OCI-LY1 (cell line): Measurements from ENCODE around the gene CDH4.

ENCODE experiments used
- H2AFZ ChIP-seq: fragments of 200-600 bp; sonication (generic), shearing (Covaris generic); 2 replicates; pipeline ENCODE4 v1.6.0; 2014; ENCODE audit warnings: antibody characterized with exemption, mild to moderate bottlenecking, low read length
- H3F3A ChIP-seq: fragments of 200-600 bp; sonication (generic), shearing (Covaris generic); 2 replicates; pipeline ENCODE4 v1.6.0; 2014; ENCODE audit warnings: mild to moderate bottlenecking, antibody characterized with exemption, low read length, moderate library complexity; ENCODE audit not compliant: insufficient read depth
- H3K27ac ChIP-seq: fragments of 200-600 bp; sonication (generic); 2 replicates; pipeline ENCODE4 v1.5.1; 2014; ENCODE audit warnings: low read length, mixed run types, mild to moderate bottlenecking, low read depth; ENCODE audit not compliant: poor library complexity, severe bottlenecking
- H3K27me3 ChIP-seq: fragments of 200-600 bp; sonication (generic); 2 replicates; pipeline ENCODE4 v1.6.0; 2014; ENCODE audit warnings: antibody characterized with exemption, mild to moderate bottlenecking, low read length, moderate library complexity; ENCODE audit not compliant: insufficient read depth
- H3K36me3 ChIP-seq: fragments of 200-600 bp; sonication (generic); 2 replicates; pipeline ENCODE4 v1.6.1; 2014; ENCODE audit warnings: mild to moderate bottlenecking, antibody characterized with exemption, low read length, moderate library complexity, mixed read lengths; ENCODE audit not compliant: insufficient read depth
- H3K4me1 ChIP-seq: fragments of 200-600 bp; sonication (generic); 2 replicates; pipeline ENCODE4 v1.5.1; 2014; ENCODE audit warnings: mild to moderate bottlenecking, low read length, moderate library complexity; ENCODE audit not compliant: insufficient read depth, severe bottlenecking
- H3K4me2 ChIP-seq: fragments of 200-600 bp; sonication (generic), shearing (Covaris generic); 2 replicates; pipeline ENCODE4 v1.6.1; 2014; ENCODE audit warnings: low read length
- H3K4me3 ChIP-seq: fragments of 200-600 bp; sonication (generic); 2 replicates; pipeline ENCODE4 v1.5.1; 2014; ENCODE audit warnings: low read length, low read depth, mild to moderate bottlenecking, mixed read lengths; ENCODE audit not compliant: poor library complexity, severe bottlenecking
- H3K79me2 ChIP-seq: fragments of 200-600 bp; shearing (Covaris generic); 2 replicates; pipeline ENCODE4 v1.6.1; 2016; ENCODE audit warnings: mixed run types, low read length, mixed read lengths; ENCODE audit not compliant: insufficient read depth
- H3K9ac ChIP-seq: fragments of 200-600 bp; sonication (generic), shearing (Covaris generic); 2 replicates; pipeline ENCODE4 v1.6.1; 2014; ENCODE audit warnings: mild to moderate bottlenecking, low read length, mixed read lengths
- H3K9me2 ChIP-seq: fragments of 200-600 bp; sonication (generic), shearing (Covaris generic); 2 replicates; pipeline ENCODE4 v1.6.1; 2014; ENCODE audit warnings: low read depth, mild to moderate bottlenecking, low read length, mixed read lengths
- H3K9me3 ChIP-seq: fragments of 200-600 bp; shearing (Covaris generic); 2 replicates; pipeline ENCODE4 v1.6.1; 2014; ENCODE audit warnings: low read length, mixed read lengths
- H4K20me1 ChIP-seq: fragments of 200-600 bp; sonication (generic), shearing (Covaris generic); 2 replicates; pipeline ENCODE4 v1.6.0; 2016; ENCODE audit warnings: mild to moderate bottlenecking, low read length; ENCODE audit not compliant: insufficient read depth
- CTCF ChIP-seq: fragments of 200-600 bp; sonication (generic), shearing (Covaris generic); IDR thresholded peaks from 2 replicates; pipeline ENCODE4 v1.5.1; 2017; ENCODE audit warnings: mild to moderate bottlenecking, antibody characterized with exemption, low read length, moderate library complexity, mixed read lengths
- EZH2 ChIP-seq: fragments of 200-600 bp; sonication (generic), shearing (Covaris generic); IDR thresholded peaks from 2 replicates; pipeline ENCODE4 v1.8.0; 2017; ENCODE audit warnings: borderline replicate concordance, mixed run types, mild to moderate bottlenecking, antibody characterized with exemption, low read length, moderate library complexity, mixed read lengths

The CDH4 gene

GRCh38 chr20:61891476-61891875 lies 639.4 kb downstream of the CDH4 start:
- H3K4me2 ChIP-seq: no peak overlapping the region
- TF ChIP-seq EZH2: no peak
- TF ChIP-seq CTCF: no peak
- no peak overlapping the region for H2AFZ ChIP-seq
- no peaks in the 10 kb centered on the region for H3K9me3 ChIP-seq
- no peak overlapping the region for H3K27ac ChIP-seq
- no peaks in the 10 kb centered on the region for H3K79me2 ChIP-seq
- no peaks in the 10 kb centered on the region for H3K9me2 ChIP-seq
- H3K36me3 ChIP-seq: no peaks in the 10 kb centered on the region
- no peaks in the 10 kb centered on the region for H3F3A ChIP-seq
- H3K27me3 ChIP-seq: no peaks in the 10 kb centered on the region
- no peak overlapping the region for H3K9ac ChIP-seq
- no peak overlapping the region for H3K4me3 ChIP-seq
- no peaks in the 10 kb centered on the region for H3K4me1 ChIP-seq
- no peaks in the 10 kb centered on the region for H4K20me1 ChIP-seq

GRCh38 chr20:61891916-61892649 lies 640.0 kb downstream of the CDH4 start:
- TF ChIP-seq EZH2 (no peak), CTCF (no peak)
- Histone ChIP-seq H3K36me3 (no peaks in the 10 kb centered on the region), H3K27ac (no peak overlapping the region), H4K20me1 (no peaks in the 10 kb centered on the region), H3K9me2 (no peaks in the 10 kb centered on the region), H3K79me2 (no peaks in the 10 kb centered on the region), H3K9me3 (no peaks in the 10 kb centered on the region), H3K4me2 (no peak overlapping the region), H3K4me3 (no peak overlapping the region), H3K4me1 (no peaks in the 10 kb centered on the region), H3K27me3 (no peaks in the 10 kb centered on the region), H2AFZ (no peak overlapping the region), H3K9ac (no peak overlapping the region), H3F3A (no peaks in the 10 kb centered on the region)

GRCh38 chr20:61895016-61895415 lies 643.0 kb downstream of the CDH4 start:
- Histone ChIP-seq H3K9ac (no peak overlapping the region), H3K4me1 (no peaks in the 10 kb centered on the region), H3K9me2 (no peaks in the 10 kb centered on the region), H3K79me2 (no peaks in the 10 kb centered on the region), H3K27me3 (no peaks in the 10 kb centered on the region), H3F3A (no peaks in the 10 kb centered on the region), H2AFZ (no peak overlapping the region), H3K27ac (no peak overlapping the region), H3K36me3 (no peaks in the 10 kb centered on the region), H4K20me1 (no peaks in the 10 kb centered on the region), H3K9me3 (no peaks in the 10 kb centered on the region), H3K4me3 (no peak overlapping the region), H3K4me2 (no peak overlapping the region)
- TF ChIP-seq CTCF (no peak), EZH2 (no peak)
